K562 (cell line): ENCODE results near the gene NAE1.

ENCODE experiments used
- CBX3 ChIP-seq, 2 experiments: IDR thresholded peaks; 1 replicate in 1 of 2; 2 replicates in 1 of 2; pipeline ENCODE4 v1.6.1; 2012; ENCODE audit warnings: inconsistent platforms in 2 of 2, low read length in 2 of 2, borderline replicate concordance in 1 of 2, control low read depth in 1 of 2
- EZH2 ChIP-seq: IDR thresholded peaks from 2 replicates; pipeline ENCODE4 v1.6.1; 2012; ENCODE audit warnings: low read depth, mild to moderate bottlenecking, inconsistent platforms, low read length, borderline replicate concordance
- RCOR1 ChIP-seq, 2 experiments: IDR thresholded peaks; 2 replicates each; pipeline ENCODE4 v1.6.1; 2012; ENCODE audit warnings: low read depth in 2 of 2, low read length in 2 of 2, borderline replicate concordance in 1 of 2, improper control_type of control experiment in 1 of 2
- THRAP3 ChIP-seq: fragments of 450-650 bp; IDR thresholded peaks from 2 replicates; pipeline ENCODE4 v1.6.1; 2016; ENCODE audit warnings: mild to moderate bottlenecking, inconsistent platforms, borderline replicate concordance
- TF ChIP-seq, protein P1 (sequence below): fragments of 450-650 bp; formaldehyde crosslinking; conservative IDR thresholded peaks from 2 replicates; pipeline ENCODE4 v1.4.0; 2022; ENCODE audit warnings: mild to moderate bottlenecking, missing genetic modification characterization
- TF ChIP-seq, protein P2 (sequence below), 3 experiments: IDR thresholded peaks in 2 of 3; conservative IDR thresholded peaks in 1 of 3; 2 replicates each; pipeline ENCODE4 v1.5.1; 2011 to 2012; ENCODE audit warnings: low read length in 3 of 3, mild to moderate bottlenecking in 3 of 3, control low read depth in 2 of 3, improper control_type of control experiment in 1 of 3, inconsistent platforms in 1 of 3, low read depth in 1 of 3, mixed read lengths in 1 of 3, moderate library complexity in 1 of 3; ENCODE audit not compliant: insufficient read depth in 2 of 3
- TF ChIP-seq, protein P3 (sequence below): sonication (generic); formaldehyde crosslinking; IDR thresholded peaks from 2 replicates; pipeline ENCODE4 v1.8.1; 2022; ENCODE audit warnings: missing genetic modification reagents

DNA sequence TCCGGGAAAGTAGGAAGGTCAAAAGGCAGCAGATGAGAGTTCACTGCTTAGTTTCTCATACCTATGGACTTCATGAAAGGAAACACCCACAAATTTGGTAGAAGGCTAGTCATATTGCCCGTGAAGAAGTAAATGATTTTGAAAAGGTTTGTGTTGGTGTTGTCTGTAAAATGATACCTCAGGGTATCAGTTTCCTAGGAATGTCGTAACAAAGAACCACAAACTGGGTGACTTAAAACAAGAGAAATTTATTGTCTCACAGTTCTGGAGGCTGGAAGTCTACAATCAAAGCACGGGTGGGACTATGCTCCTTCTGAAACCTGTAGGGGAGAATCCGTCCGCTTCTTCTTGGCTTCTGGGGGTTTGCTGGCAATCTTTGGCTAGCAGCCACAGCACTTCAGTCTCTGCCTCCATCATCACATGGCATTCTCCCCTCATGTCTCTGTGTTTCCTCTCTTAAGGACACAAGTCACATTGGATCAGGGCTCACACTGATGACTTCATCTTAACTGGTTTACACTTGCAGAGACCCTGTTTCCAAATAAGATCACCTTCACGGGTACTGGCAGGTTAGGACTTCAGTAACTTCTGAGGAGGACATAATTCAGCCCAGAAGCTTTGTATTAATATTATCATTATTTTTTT, 2.0 kb upstream of the NAE1 start:
- TF ChIP-seq, protein P1, sequence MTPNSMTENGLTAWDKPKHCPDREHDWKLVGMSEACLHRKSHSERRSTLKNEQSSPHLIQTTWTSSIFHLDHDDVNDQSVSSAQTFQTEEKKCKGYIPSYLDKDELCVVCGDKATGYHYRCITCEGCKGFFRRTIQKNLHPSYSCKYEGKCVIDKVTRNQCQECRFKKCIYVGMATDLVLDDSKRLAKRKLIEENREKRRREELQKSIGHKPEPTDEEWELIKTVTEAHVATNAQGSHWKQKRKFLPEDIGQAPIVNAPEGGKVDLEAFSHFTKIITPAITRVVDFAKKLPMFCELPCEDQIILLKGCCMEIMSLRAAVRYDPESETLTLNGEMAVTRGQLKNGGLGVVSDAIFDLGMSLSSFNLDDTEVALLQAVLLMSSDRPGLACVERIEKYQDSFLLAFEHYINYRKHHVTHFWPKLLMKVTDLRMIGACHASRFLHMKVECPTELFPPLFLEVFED = no peak
- no peak for TF ChIP-seq CBX3 (IDR thresholded peaks at IDR 0.05; ENCODE audit: borderline replicate concordance in 1 of 2, low read length in 2 of 2)
- TF ChIP-seq RCOR1 (IDR thresholded peaks at IDR 0.05; ENCODE audit: borderline replicate concordance in 1 of 2, low read depth in 2 of 2, low read length in 2 of 2) = no peak
- TF ChIP-seq, protein P2, sequence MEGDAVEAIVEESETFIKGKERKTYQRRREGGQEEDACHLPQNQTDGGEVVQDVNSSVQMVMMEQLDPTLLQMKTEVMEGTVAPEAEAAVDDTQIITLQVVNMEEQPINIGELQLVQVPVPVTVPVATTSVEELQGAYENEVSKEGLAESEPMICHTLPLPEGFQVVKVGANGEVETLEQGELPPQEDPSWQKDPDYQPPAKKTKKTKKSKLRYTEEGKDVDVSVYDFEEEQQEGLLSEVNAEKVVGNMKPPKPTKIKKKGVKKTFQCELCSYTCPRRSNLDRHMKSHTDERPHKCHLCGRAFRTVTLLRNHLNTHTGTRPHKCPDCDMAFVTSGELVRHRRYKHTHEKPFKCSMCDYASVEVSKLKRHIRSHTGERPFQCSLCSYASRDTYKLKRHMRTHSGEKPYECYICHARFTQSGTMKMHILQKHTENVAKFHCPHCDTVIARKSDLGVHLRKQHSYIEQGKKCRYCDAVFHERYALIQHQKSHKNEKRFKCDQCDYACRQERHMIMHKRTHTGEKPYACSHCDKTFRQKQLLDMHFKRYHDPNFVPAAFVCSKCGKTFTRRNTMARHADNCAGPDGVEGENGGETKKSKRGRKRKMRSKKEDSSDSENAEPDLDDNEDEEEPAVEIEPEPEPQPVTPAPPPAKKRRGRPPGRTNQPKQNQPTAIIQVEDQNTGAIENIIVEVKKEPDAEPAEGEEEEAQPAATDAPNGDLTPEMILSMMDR (IDR thresholded peaks at IDR 0.05 in 2 of 3, conservative IDR thresholded peaks at IDR 0.05 in 1 of 3; ENCODE audit: insufficient read depth in 2 of 3, low read depth in 1 of 3, low read length in 3 of 3) = no peak
- no peak for TF ChIP-seq THRAP3
- TF ChIP-seq EZH2 = no peak
- TF ChIP-seq, protein P3, sequence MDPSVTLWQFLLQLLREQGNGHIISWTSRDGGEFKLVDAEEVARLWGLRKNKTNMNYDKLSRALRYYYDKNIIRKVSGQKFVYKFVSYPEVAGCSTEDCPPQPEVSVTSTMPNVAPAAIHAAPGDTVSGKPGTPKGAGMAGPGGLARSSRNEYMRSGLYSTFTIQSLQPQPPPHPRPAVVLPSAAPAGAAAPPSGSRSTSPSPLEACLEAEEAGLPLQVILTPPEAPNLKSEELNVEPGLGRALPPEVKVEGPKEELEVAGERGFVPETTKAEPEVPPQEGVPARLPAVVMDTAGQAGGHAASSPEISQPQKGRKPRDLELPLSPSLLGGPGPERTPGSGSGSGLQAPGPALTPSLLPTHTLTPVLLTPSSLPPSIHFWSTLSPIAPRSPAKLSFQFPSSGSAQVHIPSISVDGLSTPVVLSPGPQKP (CRISPR knock-in tag) = no peak
